C4-2B (cell line): ENCODE data around the gene DDX1.

Experiments used
- H3K27ac ChIP-seq: fragments of 450-650 bp; 2 replicates; pipeline ENCODE4 v1.5.1; 2017
- ZFX ChIP-seq: fragments of 450-650 bp; IDR thresholded peaks from 2 replicates; pipeline ENCODE4 v1.6.1; 2017
- TF ChIP-seq, protein P1 (sequence below): fragments of 450-650 bp; conservative IDR thresholded peaks from 2 replicates; pipeline ENCODE4 v1.5.1; 2017; ENCODE audit warnings: mild to moderate bottlenecking

DDX1 gene

DNA sequence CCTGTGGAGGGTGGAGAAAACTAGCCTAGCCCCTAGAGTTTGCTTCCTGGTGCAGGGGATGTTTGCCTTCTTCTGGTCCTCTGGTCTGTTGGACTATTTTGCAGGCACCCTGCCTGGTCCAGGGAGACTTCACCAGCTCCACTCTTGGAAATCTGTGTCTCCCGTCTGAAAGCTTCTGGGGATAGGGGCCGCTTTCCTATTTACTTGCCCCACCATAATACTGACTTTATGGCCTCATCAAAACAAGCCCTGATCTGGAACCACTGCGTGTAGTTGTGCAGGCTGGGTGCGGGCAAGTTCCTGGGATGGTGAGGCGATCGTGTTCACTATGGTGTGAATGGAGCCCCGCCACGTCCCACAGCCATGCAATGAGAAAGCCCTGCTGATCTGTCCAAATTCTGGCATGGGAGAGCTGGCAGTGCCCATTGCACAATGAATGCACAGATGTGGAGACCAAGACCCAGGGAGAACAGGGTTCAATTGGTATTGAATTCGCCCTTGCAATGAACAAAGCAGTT lies 74.3 kb downstream of the DDX1 start:
- TF ChIP-seq, protein P1, sequence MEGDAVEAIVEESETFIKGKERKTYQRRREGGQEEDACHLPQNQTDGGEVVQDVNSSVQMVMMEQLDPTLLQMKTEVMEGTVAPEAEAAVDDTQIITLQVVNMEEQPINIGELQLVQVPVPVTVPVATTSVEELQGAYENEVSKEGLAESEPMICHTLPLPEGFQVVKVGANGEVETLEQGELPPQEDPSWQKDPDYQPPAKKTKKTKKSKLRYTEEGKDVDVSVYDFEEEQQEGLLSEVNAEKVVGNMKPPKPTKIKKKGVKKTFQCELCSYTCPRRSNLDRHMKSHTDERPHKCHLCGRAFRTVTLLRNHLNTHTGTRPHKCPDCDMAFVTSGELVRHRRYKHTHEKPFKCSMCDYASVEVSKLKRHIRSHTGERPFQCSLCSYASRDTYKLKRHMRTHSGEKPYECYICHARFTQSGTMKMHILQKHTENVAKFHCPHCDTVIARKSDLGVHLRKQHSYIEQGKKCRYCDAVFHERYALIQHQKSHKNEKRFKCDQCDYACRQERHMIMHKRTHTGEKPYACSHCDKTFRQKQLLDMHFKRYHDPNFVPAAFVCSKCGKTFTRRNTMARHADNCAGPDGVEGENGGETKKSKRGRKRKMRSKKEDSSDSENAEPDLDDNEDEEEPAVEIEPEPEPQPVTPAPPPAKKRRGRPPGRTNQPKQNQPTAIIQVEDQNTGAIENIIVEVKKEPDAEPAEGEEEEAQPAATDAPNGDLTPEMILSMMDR, result no peak
- TF ChIP-seq ZFX, result no peak
- no peak overlapping the region for H3K27ac ChIP-seq

DNA sequence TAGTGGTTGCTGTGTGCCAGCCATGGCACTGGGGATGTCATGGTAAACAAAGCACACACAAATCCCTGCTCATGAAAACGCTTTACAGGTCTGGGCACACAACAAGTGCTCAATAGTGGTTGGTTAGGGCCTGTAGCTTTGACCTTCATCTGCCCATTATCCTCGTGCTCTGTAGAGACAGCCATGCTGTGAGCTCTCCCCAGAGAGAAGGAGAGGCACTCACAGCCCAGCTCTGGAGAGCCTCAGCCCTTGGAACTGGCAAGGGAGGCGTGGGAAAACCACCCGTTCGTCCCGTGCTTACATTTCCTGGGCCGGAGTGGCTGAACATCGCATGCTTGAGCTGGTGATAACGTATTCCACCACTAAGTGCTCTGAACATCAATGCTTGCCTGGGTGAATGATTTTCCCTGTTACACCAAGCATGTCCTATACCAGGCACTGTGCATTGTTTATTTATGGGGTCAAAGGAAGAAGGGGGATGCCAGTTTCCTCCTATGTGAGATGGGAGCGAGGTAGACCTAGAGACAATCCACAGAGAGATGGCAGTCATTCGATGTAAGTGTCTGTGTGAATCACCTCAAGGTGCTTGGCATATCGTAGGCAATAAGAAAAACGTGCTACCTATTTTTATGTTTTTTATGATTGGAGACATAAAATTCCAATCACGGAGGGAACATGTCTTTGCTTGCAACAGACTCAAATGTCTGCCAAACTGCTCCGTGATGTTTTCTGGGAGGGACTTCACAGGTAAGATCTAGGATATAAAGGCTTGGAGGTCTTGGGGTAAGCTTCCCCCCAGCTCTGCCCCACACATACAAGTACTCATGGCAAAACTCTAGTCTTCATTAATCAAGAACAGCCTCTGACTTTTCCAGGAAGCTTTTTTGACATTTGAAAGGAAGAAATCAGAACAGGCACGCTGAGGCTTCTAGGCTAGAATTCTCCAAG lies 75.5 kb downstream of the DDX1 start:
- no peak overlapping the region for H3K27ac ChIP-seq
- no peak for TF ChIP-seq ZFX
- TF ChIP-seq, protein P1, result no peak

DNA sequence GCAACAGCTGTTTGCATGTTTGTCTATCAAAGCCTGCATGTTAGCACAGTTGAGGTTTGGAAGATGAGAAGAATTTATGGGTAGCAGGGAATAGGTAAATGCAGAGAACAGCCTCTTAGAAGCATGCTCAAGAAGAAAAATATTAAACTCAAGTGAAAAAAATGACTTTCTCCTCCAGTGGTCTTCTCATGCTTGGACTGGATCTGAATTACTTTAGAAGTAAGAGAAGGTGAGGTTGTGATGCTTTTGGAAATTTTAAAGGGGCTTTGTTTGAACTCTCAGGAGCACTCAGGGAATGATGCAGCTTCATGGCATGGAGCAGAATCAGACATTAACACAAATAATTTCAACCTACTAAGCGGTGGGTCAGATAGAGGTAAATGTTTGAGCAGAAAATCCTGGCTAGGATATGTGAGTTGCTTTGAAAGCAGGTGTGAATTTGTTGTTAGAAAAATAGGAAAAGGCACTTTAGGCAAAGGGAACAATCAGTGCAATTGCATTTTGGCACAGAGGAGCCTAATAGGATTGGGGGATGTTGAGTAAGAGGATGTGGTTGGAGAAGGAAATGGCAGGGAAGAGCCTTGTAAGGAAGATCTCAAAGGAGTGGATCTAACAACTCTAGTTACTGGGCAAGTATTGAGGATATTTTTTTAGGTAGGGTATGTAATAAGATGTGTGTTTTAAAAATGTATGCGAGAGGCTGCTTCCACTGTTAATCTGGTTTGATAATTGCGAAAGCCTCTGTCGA lies 76.3 kb downstream of the DDX1 start:
- TF ChIP-seq, protein P1, result no peak
- TF ChIP-seq ZFX, result no peak
- H3K27ac ChIP-seq, result no peak overlapping the region

GRCh38 chr2:15668611-15669305 lies 77.1 kb downstream of the DDX1 start:
- TF ChIP-seq, protein P1, result no peak
- TF ChIP-seq ZFX, result no peak

GRCh38 chr2:15669375-15669910 lies 77.8 kb downstream of the DDX1 start:
- no peak overlapping the region for H3K27ac ChIP-seq
- no peak for TF ChIP-seq ZFX
- TF ChIP-seq, protein P1, result no peak

More at GRCh38 chr2:15668611-15669305, 77.1 kb downstream of the DDX1 start:
- H3K27ac ChIP-seq, result no peak overlapping the region

DNA sequence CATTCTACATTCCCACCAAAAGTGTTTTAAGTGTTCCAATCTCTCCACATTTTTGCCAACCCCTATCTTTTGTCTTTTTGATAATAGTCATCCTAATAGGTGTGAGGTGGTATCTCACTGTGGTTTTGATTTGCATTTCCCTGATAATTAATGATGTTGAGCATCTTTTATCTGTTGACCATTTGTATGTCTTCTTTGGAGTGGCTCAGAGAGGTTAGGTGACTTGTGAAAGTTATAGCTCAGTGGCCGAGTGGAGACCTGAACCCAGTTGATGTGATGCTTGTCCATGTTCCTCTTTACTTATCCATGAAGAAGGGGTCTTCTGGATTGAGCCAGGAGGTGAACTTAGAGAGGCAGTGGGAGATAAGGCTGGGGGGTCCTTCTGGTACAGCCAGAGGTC lies 78.8 kb downstream of the DDX1 start:
- no peak overlapping the region for H3K27ac ChIP-seq
- TF ChIP-seq, protein P1, result no peak
- TF ChIP-seq ZFX, result no peak
